ENCODE data around the gene CUL7.

DNA sequence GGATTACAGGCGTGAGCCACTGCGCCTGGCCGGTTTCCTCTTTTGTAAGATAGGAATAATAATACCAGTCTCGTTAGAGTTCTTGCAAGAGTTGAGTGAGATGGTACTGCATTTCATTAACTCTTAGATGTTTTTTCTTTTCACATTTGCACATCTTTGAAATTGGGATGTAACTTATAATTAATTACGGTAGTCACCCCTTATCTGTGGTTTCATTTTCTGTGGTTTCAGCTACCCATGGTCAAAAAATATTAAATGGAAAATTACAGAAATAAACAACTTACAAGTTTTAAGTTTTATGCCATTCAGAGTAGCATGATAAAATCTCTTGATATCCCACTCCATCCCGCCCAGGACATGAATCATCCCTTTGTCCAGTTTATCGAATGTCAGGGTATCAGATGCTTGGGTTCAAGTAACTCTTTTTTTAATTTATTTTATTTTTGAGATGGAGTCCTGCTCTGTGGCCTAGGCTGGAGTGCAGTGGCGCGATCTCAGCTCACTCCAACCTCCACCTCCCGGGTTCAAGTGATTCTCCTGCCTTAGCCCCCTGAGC lies 37.9 kb upstream of the CUL7 start:
- no peak for TF ChIP-seq POLR2A (IDR thresholded peaks at IDR 0.05)
- TF ChIP-seq, protein P1, sequence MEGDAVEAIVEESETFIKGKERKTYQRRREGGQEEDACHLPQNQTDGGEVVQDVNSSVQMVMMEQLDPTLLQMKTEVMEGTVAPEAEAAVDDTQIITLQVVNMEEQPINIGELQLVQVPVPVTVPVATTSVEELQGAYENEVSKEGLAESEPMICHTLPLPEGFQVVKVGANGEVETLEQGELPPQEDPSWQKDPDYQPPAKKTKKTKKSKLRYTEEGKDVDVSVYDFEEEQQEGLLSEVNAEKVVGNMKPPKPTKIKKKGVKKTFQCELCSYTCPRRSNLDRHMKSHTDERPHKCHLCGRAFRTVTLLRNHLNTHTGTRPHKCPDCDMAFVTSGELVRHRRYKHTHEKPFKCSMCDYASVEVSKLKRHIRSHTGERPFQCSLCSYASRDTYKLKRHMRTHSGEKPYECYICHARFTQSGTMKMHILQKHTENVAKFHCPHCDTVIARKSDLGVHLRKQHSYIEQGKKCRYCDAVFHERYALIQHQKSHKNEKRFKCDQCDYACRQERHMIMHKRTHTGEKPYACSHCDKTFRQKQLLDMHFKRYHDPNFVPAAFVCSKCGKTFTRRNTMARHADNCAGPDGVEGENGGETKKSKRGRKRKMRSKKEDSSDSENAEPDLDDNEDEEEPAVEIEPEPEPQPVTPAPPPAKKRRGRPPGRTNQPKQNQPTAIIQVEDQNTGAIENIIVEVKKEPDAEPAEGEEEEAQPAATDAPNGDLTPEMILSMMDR (IDR thresholded peaks at IDR 0.05) = no peak

Data from body of pancreas (tissue), 4 donors.